ENCODE results near the gene SYF2.
"Not testable (repeated sequence)": the region's sequence is repeated elsewhere in the genome, so short reads cannot be mapped to it uniquely, and the experiment has no call there.

Gene SYF2

GRCh38 chr1:25204797-25205480 is 27.4 kb downstream of the SYF2 start:
- DNase-seq = peak; percentile 78

DNA sequence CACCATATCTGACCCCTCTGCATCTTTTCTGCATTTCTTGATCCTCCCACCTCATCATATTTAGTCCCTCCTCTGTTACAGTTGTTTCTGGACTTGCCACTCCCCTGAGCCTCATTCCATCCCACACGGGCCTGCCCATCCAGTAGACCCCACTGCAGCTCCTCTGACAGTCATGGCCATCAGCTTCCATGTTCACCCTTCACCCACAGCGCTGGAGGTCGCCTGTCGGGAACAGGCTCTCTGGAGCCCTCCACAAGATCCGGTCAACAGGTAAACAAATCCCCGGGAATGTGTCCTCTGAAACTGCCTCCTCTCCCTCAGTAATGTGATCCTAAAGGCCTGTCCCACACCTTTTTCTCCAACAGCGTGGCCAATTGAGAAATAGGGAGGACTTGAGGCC is 31.3 kb downstream of the SYF2 start:
- no peak for DNase-seq

GRCh38 chr1:25199819-25200620 is 32.3 kb downstream of the SYF2 start:
- no peak for DNase-seq

- DNase-seq = peak; percentile 91
Measured at GRCh38 chr1:25198663-25199252, 33.5 kb downstream of the SYF2 start.

DNA sequence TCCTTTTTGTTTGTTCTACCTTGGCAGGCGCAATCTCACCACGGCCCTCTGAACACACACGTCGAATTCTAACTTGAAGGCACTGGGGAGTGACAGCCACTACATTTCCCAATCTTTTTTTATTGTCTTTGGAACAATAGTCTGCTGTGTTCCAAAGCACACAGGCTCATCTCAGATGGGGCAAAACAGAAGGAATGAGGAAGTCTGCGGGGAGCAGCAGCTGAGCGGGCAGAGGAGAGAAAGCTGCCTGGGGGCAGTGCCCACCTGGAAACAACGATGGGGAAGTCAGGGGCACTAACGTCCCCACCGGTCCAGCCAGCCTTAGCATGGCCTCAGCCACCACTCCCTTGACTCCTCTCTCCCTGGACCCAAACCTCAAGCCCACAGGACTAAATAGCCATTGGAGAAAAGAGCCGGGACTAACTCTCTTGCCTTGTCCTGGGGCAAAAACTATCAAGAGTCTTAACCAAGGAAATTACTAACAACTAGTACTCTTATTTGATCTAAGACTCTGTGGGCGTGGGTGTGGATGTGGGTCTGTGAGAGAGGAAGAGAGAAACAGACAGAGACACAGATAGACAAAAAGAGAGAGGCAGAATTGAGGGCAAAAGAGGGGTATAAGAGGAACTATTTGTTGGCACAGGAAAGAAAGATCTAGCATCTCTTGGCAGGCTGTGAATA is 34.2 kb downstream of the SYF2 start:
- no peak for DNase-seq

DNA sequence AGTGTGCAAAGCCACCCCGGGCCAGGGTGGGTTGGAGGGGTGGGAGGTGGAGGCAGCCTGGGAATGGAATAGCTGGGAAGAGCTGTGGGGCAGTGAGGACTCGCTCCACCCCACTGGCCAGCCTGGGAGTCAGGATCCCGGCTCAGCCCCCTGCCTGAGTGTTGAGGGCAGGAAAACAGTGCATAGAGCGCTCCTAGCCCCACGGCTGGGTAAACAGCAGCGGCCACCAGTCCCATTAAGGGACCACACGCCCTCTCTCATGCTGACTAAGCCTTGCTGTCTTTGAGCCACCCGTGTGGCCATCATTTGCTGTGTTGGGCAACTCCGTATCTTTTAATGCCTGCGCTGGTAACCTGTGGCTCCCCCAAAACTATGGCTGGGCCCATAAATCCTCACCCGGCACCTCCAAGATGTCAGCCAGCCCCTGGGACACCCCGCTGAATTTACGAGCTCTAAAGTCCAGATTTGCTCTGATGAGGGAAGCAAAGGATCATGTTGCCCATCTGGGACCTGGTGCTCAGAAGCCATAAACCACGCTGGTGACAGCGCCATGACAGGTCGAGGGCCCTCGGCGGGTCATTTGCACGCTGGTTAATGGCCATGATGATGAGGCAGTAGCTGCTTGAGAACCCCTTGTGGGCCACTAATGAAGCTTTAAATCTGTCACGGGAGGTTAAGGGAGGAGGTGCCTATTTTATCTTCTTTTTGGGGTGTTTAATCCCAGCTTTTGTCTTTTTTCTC is 34.9 kb downstream of the SYF2 start:
- peak; percentile 96 for DNase-seq

- peak; percentile 43 for DNase-seq
Measured at GRCh38 chr1:25196830-25197229, 35.5 kb downstream of the SYF2 start.

DNA sequence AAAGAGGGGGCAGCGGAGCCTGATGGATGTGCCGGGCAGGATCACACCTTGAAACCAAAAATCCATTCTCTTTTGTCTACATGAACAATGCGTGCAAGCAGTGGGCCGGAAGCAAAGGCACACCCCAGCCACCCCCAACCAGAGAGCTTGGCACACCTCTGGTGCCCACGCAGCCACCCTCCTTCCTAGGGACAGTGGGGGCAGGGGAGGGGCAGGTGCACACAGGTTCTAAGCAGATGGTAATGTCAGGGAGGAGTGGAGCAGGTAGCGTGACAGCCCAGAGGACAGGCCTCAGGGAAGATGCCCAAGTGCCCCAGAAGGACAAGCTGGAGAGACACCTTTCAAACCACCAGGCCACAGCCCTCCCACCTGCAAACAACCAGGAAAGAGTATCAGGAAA is 36.5 kb downstream of the SYF2 start:
- DNase-seq = peak; percentile 83

- DNase-seq = peak; percentile 67
Measured at GRCh38 chr1:25194572-25195020, 37.7 kb downstream of the SYF2 start.

GRCh38 chr1:25194054-25194453 is 38.2 kb downstream of the SYF2 start:
- DNase-seq = no peak

DNA sequence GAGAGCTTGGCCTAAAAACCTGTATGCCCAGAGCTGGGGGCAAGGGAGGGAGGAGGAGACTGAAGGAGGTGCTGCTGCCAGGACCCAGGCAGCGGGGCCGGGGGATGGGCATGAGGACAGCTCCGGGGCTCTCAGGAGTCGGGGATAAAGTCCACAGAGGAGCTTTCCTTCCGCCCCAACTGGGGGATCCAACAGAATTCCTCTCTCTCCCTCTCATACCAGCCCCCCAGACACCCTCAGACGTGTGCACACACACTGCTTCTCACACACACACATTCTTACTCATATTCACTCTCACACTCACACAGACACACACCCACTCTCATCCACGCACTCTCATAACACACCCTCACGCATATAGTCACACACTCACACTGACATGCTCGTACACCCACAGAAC is 39.1 kb downstream of the SYF2 start:
- DNase-seq = no peak

DNA sequence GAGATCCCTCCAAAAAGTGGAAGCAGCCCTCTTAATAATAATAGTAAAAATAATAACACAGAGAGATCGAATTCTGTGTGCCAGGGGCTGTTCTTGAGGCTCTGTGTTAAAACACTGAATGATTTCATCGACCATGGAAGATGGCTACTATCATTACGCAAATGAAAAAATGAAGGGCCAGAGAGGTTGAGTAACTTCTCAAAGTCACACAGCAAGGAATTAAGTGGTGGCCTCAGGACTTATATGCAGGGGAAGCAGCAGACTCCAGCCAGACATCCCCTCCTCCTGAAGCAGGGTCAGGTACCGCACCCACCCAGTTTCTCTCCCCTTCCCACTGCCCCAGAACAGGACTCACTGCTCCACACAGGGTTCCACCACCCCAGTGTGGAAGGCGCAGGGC is 40.1 kb downstream of the SYF2 start:
- no peak for DNase-seq

- DNase-seq = no peak
Measured at GRCh38 chr1:25190260-25190659, 42.0 kb downstream of the SYF2 start.

DNA sequence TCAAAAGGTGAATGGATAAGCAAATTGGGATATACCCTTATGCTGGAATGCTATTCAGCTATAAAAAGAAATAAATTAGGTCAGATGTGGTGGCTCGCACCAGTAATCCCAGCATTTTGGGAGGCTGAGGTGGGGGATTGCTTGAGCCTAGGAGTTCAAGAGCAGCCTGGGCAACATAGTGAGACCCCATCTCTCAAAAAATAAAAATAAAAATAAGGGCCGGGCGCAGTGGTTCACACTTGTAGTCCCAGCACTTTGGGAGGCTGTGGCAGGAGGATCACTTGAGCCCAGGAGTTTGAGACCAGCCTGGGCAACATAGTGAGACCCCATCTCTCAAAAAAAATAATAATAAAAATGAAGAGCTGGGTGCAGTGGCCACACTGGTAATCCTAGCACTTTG is 44.4 kb downstream of the SYF2 start:
- DNase-seq = not testable (repeated sequence)

- DNase-seq = no peak
Measured at GRCh38 chr1:25187077-25187476, 45.2 kb downstream of the SYF2 start.

GRCh38 chr1:25186161-25187007 is 45.9 kb downstream of the SYF2 start:
- DNase-seq = no peak

DNA sequence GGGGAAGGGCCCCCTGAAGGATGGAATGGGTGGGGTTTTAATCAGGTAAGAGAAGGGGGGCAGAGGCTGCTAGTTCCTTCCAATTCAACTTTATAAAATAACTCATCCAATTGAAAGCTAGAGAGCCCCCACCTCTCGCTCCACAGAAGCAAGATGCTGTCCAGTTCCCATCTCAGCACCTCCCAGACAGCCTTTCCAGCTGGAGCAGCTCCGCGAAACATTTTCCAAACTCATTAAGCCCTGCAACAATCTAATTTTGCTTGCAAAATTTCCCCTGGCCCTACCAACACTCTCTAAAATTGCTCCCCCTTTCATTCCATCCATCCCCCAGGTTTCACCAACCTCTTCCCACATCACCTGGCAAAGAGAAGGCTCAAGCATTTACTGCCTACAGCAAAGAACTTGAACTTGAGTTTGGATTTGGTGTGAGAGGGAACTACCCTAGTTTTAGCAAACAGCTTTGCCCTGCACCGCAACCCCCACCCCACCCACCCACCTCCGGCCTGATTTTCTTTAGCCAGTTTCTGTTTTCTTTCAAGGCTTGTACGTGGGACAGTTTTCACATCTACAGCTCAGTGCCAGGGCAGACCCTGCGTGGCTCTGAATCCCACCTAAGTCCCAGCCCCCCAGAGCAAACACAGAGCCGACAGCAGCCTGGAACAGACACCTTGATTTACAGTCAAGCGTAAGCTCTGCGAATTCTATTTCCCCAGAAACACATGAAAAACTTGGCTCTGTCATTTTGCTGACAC is 46.7 kb downstream of the SYF2 start:
- no peak for DNase-seq

GRCh38 chr1:25184001-25184762 is 48.1 kb downstream of the SYF2 start:
- DNase-seq = no peak

DNA sequence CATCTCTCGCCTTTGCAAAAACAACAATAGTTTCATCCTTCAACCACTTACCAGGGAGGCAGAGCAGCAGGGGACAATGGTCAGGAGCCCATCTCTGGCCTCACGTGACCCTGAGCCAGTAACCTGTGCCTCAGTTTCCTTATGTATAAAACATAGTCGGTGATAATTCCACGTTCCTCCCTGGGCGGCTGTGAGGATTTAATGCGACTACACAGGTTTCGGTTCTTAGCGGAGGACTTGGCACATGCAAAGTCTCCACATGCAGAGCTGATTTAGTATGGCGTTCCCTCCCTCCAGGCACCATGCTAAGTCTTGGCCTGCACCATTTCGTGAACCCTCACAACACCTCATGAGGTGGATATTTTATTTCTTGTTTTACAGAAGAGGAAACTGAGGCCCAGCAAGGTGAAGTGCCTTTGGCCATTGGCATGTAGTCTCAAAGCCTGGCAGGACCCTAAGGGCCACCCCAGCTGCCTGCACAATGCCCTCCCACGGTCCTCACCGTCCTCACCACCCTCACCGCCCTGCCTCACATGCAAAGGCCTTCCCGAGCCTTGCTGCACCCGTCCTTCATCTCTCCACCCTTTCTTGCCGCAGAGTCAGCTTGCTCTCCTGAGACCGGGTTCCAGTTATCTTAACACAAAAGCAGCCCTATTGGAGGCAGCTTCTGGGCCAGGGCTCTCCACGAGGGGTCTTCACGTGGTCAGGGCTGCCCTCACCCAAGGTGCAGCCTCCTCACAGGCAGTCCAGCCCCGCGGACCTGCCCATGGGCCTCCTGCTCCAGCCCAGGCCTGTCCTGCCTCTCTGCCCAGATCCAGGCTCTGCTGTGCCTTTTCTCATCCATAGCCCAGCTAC is 48.9 kb downstream of the SYF2 start:
- no peak for DNase-seq

Data from DMS79 treated with DMSO at 0.1 percent for 48 hours (cell line).